Dermis blood vessel endothelial cell (primary cell): ENCODE measurements around the gene UBE2M. TPM values are rescaled to one million over a fixed set of nuclear protein-coding genes. Genes with fewer than 3 reads are reported as not detected.
"Not testable (repeated sequence)": the region's sequence is repeated elsewhere in the genome, so short reads cannot be mapped to it uniquely, and the experiment has no call there.

Experiments
- DNase-seq: peaks from one replicate; pipeline ENCODE4 v3.0.0; 2010
- total RNA-seq: library from RNA; depleted of rRNA; stranded (reverse); fragments of >200 nt; gene quantifications from 2 replicates; pipeline ENCODE4 v1.2.3, GENCODE V29; 2014

The UBE2M gene
- total RNA-seq, 1 donor from 2014 or later: 58.9 TPM

DNA sequence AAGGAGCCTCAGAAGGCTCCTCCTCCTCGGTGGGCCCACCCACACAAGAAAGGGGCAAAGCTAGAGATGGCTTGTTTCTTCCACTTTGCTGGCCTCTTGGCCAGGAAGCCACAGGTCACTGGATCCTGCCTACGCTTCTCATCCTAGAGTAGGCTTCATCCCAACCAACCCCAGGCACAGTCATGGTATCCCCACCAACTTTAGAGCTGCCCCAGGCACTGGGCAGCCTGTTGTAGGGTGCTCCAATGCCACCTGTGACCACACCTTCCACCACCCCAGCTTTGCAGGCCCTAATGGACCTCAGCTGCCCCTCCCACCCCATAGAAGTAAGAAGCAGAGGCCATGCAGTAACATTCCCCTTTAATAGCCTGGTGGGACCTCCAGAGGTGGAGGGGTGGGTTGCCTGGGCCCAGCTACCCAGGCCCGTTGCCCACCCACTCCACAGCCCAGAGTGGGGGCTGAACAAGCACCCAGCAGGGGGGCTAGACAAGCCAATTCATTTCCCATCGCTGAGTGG is 3.0 kb downstream of the UBE2M start:
- no peak for DNase-seq

GRCh38 chr19:58554494-58555368 is 3.7 kb downstream of the UBE2M start, which contains the start of gene CHMP2A:
TSS of gene CHMP2A (minus strand) at chr19:58555105. CDS start at chr19:58554212, 893 bp downstream.
- peak; percentile 98 for DNase-seq

- peak; percentile 18 for DNase-seq
Observed at GRCh38 chr19:58553799-58554493, 4.5 kb downstream of the UBE2M start.

DNA sequence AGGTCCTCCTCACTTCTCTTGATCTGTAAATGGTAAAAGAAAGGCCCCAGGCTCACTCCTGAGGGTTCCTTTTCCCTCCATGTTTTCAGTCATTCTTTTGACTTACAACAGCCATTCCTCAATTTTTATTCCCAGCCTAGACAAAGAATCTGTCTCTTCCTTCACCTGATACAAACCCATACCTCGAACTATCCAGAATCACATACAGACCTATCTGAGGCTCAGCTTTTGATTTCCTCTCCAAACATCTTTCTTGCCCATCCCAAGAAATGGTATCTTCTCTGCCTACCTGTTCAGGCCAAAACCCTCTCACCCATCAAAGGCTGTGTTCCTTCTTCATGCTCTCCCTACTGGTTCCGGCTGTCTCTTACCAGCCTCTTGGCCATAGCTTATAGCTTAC is 5.8 kb downstream of the UBE2M start:
- DNase-seq: no peak

DNA sequence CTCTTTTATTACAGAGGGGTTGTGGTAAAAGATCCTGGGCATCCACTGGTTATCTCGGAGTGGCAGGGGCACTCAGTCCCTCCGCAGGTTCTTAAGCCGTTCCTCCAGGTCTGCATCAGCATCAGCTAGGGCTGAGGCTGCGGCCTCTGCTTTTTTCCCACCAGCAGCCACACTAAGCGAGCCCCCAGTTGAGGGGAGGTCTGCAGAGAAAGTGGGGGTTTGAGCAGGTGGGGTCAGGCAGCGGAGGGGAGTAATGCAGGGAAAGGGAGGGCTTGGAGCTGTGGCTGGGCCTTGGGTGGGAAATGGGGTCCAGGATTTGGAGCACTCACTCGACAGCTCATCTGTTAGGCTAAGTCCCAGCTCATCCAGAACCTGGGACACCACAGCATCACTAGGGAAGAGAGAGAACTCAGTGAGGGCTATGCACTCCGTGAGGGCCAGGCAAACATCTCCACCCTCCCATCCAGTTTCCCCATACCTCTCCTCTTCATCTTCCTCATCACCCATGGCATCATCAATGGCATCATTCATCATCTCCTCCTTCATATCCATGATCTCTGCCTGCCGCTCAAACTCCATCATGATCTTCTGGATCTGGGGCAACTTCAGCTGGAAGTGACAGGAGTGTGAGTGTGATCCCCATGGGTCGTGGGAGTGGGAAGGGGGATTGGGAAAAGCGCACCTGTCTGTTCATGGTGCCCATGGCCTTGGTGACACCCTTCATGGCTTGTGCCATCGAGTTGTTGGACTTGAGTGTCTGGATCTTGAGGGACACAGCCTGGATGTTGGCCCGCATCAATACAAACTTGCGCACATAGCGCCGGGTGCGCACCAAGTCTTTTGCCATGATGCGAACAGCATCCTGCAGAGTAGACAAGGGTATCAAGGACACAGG is 6.6 kb downstream of the UBE2M start:
- no peak for DNase-seq

- DNase-seq: no peak
Observed at GRCh38 chr19:58551123-58551497, 7.3 kb downstream of the UBE2M start.

GRCh38 chr19:58550362-58551122 is 7.9 kb downstream of the UBE2M start:
- DNase-seq: no peak

DNA sequence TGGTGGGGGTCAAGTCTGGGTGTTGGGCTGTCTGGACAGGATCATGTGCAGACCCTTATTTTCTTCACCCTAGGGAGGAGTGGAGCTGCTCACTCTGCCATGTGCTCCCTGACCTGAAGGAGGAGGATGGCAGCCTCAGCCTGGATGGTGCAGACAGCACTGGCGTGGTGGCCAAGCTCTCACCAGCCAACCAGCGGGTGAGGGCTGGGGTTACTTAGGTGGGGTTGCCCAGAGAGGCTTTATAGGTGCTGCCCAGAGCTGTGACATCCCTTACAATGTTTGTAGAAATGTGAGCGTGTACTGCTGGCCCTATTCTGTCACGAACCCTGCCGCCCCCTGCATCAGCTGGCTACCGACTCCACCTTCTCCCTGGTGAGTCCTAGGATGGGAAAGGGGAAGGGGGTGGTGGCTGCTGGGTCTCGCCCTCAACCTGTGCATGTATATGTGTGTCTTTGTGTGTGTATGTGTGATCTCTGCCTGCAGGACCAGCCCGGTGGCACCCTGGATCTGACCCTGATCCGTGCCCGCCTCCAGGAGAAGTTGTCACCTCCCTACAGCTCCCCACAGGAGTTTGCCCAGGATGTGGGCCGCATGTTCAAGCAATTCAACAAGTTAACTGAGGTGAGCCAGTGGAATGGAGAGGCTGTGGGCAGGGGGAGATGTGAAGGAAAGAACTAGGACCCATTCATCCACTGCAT is 8.6 kb downstream of the UBE2M start:
- no peak for DNase-seq

DNA sequence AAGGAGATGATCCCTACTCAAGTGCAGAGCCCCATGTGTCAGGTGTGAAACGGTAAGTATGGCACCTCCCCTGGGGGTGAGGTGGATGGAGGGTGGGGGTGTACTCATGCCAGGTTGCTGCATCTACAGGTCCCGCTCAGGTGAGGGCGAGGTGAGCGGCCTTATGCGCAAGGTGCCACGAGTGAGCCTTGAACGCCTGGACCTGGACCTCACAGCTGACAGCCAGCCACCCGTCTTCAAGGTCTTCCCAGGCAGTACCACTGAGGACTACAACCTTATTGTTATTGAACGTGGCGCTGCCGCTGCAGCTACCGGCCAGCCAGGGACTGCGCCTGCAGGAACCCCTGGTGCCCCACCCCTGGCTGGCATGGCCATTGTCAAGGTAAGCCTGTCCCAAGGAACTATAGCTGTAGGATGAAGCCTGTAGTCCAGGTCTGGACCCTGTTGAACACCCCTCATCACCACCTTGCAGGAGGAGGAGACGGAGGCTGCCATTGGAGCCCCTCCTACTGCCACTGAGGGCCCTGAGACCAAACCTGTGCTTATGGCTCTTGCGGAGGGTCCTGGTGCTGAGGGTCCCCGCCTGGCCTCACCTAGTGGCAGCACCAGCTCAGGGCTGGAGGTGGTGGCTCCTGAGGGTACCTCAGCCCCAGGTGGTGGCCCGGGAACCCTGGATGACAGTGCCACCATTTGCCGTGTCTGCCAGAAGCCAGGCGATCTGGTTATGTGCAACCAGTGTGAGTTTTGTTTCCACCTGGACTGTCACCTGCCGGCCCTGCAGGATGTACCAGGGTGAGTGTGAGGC is 9.3 kb downstream of the UBE2M start:
- no peak for DNase-seq

GRCh38 chr19:58547323-58548312 is 10.8 kb downstream of the UBE2M start:
- no peak for DNase-seq

DNA sequence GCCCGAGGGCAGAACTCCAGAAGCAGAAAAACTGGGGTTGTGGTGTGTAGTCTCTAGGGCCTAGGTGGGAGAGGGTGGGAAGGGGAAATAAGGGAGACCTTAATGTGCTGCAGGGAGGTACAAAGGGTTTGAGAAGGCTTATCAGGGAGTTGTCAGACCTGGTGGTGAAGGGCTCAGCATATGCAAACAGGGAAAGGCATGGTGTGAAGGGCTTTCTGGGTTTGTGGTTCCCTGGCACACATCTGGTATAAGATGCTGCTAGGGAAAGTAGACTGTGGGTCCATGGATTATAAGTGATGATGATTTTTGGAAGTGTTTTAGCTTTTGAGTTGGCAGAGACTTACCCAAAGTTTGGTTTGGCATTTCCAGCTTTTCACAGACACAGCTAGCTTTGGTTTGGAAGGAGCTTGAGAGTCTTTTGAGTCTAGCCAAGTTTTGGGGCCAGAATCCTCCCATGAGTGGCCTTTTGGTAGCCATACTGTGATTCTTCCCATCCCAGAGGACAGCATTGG is 12.3 kb downstream of the UBE2M start:
- DNase-seq: no peak

DNA sequence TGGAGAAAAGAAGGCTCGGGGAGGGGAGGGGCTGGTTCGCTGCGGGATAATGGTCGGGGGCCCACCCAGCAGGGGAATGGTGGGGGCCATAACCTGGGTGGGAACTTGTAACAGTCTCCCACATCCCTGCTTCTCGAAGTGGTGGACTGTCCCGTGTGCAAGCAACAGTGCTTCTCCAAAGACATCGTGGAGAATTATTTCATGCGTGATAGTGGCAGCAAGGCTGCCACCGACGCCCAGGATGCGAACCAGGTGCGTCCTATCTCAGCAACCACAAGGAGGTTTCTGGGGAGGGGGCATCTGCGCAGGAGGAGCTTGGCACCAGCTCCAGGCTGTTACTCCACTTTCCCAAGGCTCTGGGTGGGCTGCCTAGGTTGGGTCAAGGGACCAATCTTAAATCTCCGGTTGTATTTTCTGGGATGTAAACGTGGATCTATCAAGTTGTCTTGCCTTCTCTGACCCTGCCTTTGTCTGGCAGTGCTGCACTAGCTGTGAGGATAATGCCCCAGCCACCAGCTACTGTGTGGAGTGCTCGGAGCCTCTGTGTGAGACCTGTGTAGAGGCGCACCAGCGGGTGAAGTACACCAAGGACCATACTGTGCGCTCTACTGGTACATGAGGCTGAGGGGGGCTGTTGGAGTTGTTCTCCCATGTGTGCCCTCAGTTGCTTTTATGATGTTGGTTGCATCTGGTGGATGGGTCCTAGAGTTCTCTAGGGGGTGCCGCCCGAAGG is 13.0 kb downstream of the UBE2M start:
- peak; percentile 30 for DNase-seq

DNA sequence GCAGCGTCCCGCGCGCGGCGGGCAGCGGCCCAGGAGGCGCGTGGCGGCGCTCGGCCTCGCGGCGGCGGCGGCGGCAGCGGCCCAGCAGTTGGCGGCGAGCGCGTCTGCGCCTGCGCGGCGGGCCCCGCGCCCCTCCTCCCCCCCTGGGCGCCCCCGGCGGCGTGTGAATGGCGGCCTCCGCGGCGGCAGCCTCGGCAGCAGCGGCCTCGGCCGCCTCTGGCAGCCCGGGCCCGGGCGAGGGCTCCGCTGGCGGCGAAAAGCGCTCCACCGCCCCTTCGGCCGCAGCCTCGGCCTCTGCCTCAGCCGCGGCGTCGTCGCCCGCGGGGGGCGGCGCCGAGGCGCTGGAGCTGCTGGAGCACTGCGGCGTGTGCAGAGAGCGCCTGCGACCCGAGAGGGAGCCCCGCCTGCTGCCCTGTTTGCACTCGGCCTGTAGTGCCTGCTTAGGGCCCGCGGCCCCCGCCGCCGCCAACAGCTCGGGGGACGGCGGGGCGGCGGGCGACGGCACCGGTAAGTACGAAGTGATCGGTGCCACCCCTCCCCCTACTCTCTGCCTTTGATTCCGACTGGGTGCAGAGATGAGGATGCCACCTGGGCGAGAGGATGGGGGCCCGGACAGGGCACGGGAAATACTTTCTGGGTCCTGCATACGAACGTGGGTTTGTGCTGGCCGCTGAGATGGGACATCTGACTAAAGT is 13.7 kb downstream of the UBE2M start:
- peak; percentile 73 for DNase-seq

- peak; percentile 99 for DNase-seq
Observed at GRCh38 chr19:58543826-58544590, 14.4 kb downstream of the UBE2M start, which contains the start of gene TRIM28. TSS of gene TRIM28 (plus strand) at chr19:58544064. CDS start at chr19:58544758, 694 bp downstream.

DNA sequence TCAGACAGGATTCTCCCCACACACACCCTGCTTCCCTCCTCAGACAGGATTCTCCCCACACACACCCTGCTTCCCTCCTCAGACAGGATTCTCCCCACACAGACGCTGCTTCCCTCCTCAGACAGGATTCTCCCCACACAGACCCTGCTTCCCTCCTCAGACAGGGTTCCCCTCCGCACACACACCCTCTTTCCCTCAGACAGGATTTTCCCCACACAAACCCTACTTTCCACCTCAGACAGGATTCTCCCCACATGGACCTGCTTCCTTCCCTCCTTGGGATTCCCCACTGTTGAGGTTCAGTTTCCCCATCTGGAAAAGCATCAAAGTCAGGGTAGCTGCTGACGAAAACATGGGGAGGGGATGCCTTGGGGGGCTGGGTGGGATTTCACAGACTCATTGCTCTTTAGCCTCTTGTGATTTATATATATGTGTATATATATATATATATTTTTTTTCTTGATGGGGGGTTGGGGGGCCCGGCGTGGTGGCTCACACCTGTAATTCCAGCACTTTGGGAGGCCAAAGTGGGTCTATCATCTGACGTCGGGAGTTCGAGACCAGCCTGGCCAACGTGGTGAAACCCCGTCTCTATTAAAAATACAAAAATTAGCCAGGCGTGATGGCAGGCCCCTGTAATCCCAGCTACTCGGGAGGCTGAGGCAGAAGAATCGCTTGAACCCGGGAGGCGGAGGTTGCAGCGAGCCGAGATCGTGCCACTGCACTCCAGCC is 15.6 kb downstream of the UBE2M start:
- DNase-seq: not testable (repeated sequence)

DNA sequence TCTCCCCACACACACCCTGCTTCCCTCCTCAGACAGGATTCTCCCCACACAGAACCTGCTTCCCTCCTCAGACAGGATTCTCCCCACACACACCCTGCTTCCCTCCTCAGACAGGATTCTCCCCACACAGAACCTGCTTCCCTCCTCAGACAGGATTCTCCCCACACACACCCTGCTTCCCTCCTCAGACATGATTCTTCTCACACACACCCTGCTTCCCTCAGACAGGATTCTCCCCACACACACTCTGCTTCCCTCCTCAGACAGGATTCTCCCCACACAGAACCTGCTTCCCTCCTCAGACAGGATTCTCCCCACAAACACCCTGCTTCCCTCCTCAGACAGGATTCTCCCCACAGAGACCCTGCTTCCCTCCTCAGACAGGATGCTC is 19.2 kb downstream of the UBE2M start:
- not testable (repeated sequence) for DNase-seq
